Naive thymus-derived CD8-positive, alpha-beta T cell (primary cell): Measurements from ENCODE around the gene CHN2. TPM values are rescaled to one million over a fixed set of nuclear protein-coding genes. Genes with fewer than 3 reads are reported as not detected.
"Not testable (repeated sequence)": the region's sequence is repeated elsewhere in the genome, so short reads cannot be mapped to it uniquely, and the experiment has no call there.

Experiments
- ATAC-seq, 2 donors: fragments of 150-1000 bp; cut with Tn5 transposase in 1 of 2; sonication (Bioruptor Pico), chemical (Tn5 transposase) in 1 of 2; 1 replicate in 1 of 2; 2 replicates in 1 of 2; pipeline ENCODE4 v1.10.0; 2021; ENCODE audit warnings: mild to moderate bottlenecking in 2 of 2, moderate library complexity in 2 of 2
- POLR2A ChIA-PET: fragments of 350-600 bp; sonication (Branson Sonifier 250); formaldehyde crosslinking; loops from one replicate; lab custom pipeline; 2021; ENCODE audit warnings: antibody characterized with exemption; lab: Charles Lee
- DNase-seq, 10 donors: peaks; one replicate each; pipeline versions ENCODE4 v3.0.0 to v3.0.0-alpha.2; 2020 to 2022
- H3K27ac Mint-ChIP-seq, 10 donors: one replicate each; pipeline ENCODE4 v1.8.0; 2020 to 2022; ENCODE audit warnings: mild to moderate bottlenecking in 10 of 10, mixed read lengths in 10 of 10, moderate library complexity in 4 of 10, inconsistent platforms in 1 of 10
- H3K27me3 Mint-ChIP-seq, 5 donors: one replicate each; pipeline ENCODE4 v1.8.0; 2021 to 2022; ENCODE audit warnings: mixed read lengths in 5 of 5
- H3K36me3 Mint-ChIP-seq, 3 donors: one replicate each; pipeline ENCODE4 v1.8.0; 2020 to 2022; ENCODE audit warnings: mixed read lengths in 3 of 3, mild to moderate bottlenecking in 2 of 3, inconsistent platforms in 1 of 3
- H3K4me1 Mint-ChIP-seq, 4 donors: one replicate each; pipeline ENCODE4 v1.8.0; 2021 to 2022; ENCODE audit warnings: mixed read lengths in 4 of 4
- H3K4me3 Mint-ChIP-seq, 10 donors: one replicate each; pipeline ENCODE4 v1.8.0; 2020 to 2022; ENCODE audit warnings: mild to moderate bottlenecking in 10 of 10, mixed read lengths in 10 of 10, moderate library complexity in 6 of 10, inconsistent platforms in 1 of 10
- H3K9me3 Mint-ChIP-seq, 9 donors: one replicate each; pipeline ENCODE4 v1.8.0; 2020 to 2022; ENCODE audit warnings: mixed read lengths in 9 of 9, mild to moderate bottlenecking in 3 of 9, inconsistent platforms in 1 of 9, moderate library complexity in 1 of 9
- polyA plus RNA-seq, 3 donors: library from polyadenylated mRNA; unstranded; fragments of 300-500 nt; fragmentation: Illumina TruSeq; gene quantifications; one replicate each; pipeline ENCODE4 v1.2.3, GENCODE V29; 2021
- total RNA-seq, 8 experiments: library from RNA in 2 of 8; stranded (reverse) in 2 of 8; gene quantifications; one replicate each; pipeline ENCODE4 v1.2.3 and lab custom pipeline; 2021 to 2026

CHN2 gene
- total and polyA plus RNA-seq, 5 experiments from 2014 or later = 0.90 to 11.1 (median 1.5) TPM

GRCh38 chr7:29500719-29501118 lies 306.1 kb downstream of the CHN2 start:
- H3K36me3 Mint-ChIP-seq = no peaks in the 10 kb centered on the region
- H3K9me3 Mint-ChIP-seq = no peaks in the 10 kb centered on the region

GRCh38 chr7:29502133-29502532 lies 307.6 kb downstream of the CHN2 start:
- Mint-ChIP-seq H3K27ac (no peak overlapping the region), H3K9me3 (no peaks in the 10 kb centered on the region), H3K36me3 (no peaks in the 10 kb centered on the region), H3K27me3 (peaks cover 0 to 3% (median 0%) of the 10 kb centered on the region in 5 donors), H3K4me1 (no peaks in the 10 kb centered on the region), H3K4me3 (no peak overlapping the region)
- POLR2A ChIA-PET = no interaction called here
- no peak for ATAC-seq
- DNase-seq = no peak

More at GRCh38 chr7:29500719-29501118, 306.1 kb downstream of the CHN2 start:
- ATAC-seq = no peak
- Mint-ChIP-seq H3K4me3 (no peak overlapping the region), H3K27me3 (peaks cover 0 to 3% (median 0%) of the 10 kb centered on the region in 5 donors), H3K27ac (no peak overlapping the region), H3K4me1 (no peaks in the 10 kb centered on the region)
- POLR2A ChIA-PET = no interaction called here
- no peak for DNase-seq

- Mint-ChIP-seq H3K27me3 (peaks cover 0 to 10% (median 1%) of the 10 kb centered on the region in 5 donors), H3K4me3 (no peak overlapping the region), H3K9me3 (no peaks in the 10 kb centered on the region), H3K4me1 (peaks cover 0 to under 1% (median 0%) of the 10 kb centered on the region in 4 donors), H3K27ac (no peak overlapping the region), H3K36me3 (no peaks in the 10 kb centered on the region)
- ATAC-seq (no peak), DNase-seq (no peak)
- POLR2A ChIA-PET = no interaction called here
These were observed 311.4 kb downstream of the CHN2 start for GRCh38 chr7:29505931-29506330.

- Mint-ChIP-seq H3K27ac (no peak overlapping the region), H3K27me3 (peaks cover 0 to 9% (median 1%) of the 10 kb centered on the region in 5 donors), H3K9me3 (no peaks in the 10 kb centered on the region), H3K4me3 (no peak overlapping the region), H3K4me1 (peaks cover 0 to 7% (median 3%) of the 10 kb centered on the region in 4 donors), H3K36me3 (no peaks in the 10 kb centered on the region)
- DNase-seq (no peak), ATAC-seq (no peak)
- POLR2A ChIA-PET = no interaction called here
These were observed 314.0 kb downstream of the CHN2 start for GRCh38 chr7:29508608-29509007.

- Mint-ChIP-seq H3K4me1 (peaks cover 0 to 7% (median 3%) of the 10 kb centered on the region in 4 donors), H3K4me3 (no peak overlapping the region), H3K9me3 (no peaks in the 10 kb centered on the region), H3K27ac (no peak overlapping the region), H3K27me3 (peaks cover 0 to 9% (median 0%) of the 10 kb centered on the region in 5 donors), H3K36me3 (no peaks in the 10 kb centered on the region)
- POLR2A ChIA-PET = no interaction called here
- no peak for ATAC-seq
- DNase-seq = no peak
These were observed 315.5 kb downstream of the CHN2 start for GRCh38 chr7:29510028-29510427.

- no peak overlapping the region for H3K4me3 Mint-ChIP-seq
- H3K36me3 Mint-ChIP-seq = no peaks in the 10 kb centered on the region
- ATAC-seq = no peak
- peaks cover 0 to 7% (median 3%) of the 10 kb centered on the region in 4 donors for H3K4me1 Mint-ChIP-seq
- H3K27me3 Mint-ChIP-seq = peaks cover 0 to 15% (median 1%) of the 10 kb centered on the region in 5 donors
- no peaks in the 10 kb centered on the region for H3K9me3 Mint-ChIP-seq
- H3K27ac Mint-ChIP-seq = no peak overlapping the region
- DNase-seq = no peak
- POLR2A ChIA-PET = no interaction called here
These were observed 316.8 kb downstream of the CHN2 start for GRCh38 chr7:29511337-29511736.

GRCh38 chr7:29511851-29512250 lies 317.3 kb downstream of the CHN2 start:
- POLR2A ChIA-PET = no interaction called here
- ATAC-seq (no peak), DNase-seq (no peak)
- H3K4me3 Mint-ChIP-seq = no peak overlapping the region
- H3K27ac Mint-ChIP-seq = no peak overlapping the region
- no peaks in the 10 kb centered on the region for H3K9me3 Mint-ChIP-seq
- peaks cover 0 to 7% (median 3%) of the 10 kb centered on the region in 4 donors for H3K4me1 Mint-ChIP-seq
- no peaks in the 10 kb centered on the region for H3K36me3 Mint-ChIP-seq
- H3K27me3 Mint-ChIP-seq = peaks cover 0 to 20% (median 4%) of the 10 kb centered on the region in 5 donors

- Mint-ChIP-seq H3K9me3 (peaks cover 0 to 9% (median 4%) of the 10 kb centered on the region in 9 donors), H3K36me3 (peaks cover 0 to 4% (median 0%) of the 10 kb centered on the region in 3 donors), H3K27ac (no peak overlapping the region), H3K27me3 (peaks cover 0 to 28% (median 4%) of the 10 kb centered on the region in 5 donors), H3K4me3 (no peak overlapping the region), H3K4me1 (peaks cover 0 to 5% (median 0%) of the 10 kb centered on the region in 4 donors)
- POLR2A ChIA-PET = no interaction called here
- DNase-seq (no peak), ATAC-seq (no peak)
These were observed 321.9 kb downstream of the CHN2 start for GRCh38 chr7:29516491-29516890.

GRCh38 chr7:29518616-29519015 lies 324.0 kb downstream of the CHN2 start:
- POLR2A ChIA-PET = no interaction called here
- peaks cover 0 to 28% (median 4%) of the 10 kb centered on the region in 5 donors for H3K27me3 Mint-ChIP-seq
- ATAC-seq (no peak), DNase-seq (no peak)
- no peak overlapping the region for H3K27ac Mint-ChIP-seq
- peaks cover 0 to 13% (median 6%) of the 10 kb centered on the region in 9 donors for H3K9me3 Mint-ChIP-seq
- H3K4me3 Mint-ChIP-seq = no peak overlapping the region
- no peaks in the 10 kb centered on the region for H3K4me1 Mint-ChIP-seq
- peaks cover 0 to 4% (median 4%) of the 10 kb centered on the region in 3 donors for H3K36me3 Mint-ChIP-seq

- Mint-ChIP-seq H3K9me3 (peaks cover 0 to 18% (median 8%) of the 10 kb centered on the region in 9 donors), H3K27ac (no peak overlapping the region), H3K36me3 (peaks cover 0 to 4% (median 4%) of the 10 kb centered on the region in 3 donors), H3K27me3 (peaks cover 3 to 20% (median 11%) of the 10 kb centered on the region in 5 donors), H3K4me1 (no peaks in the 10 kb centered on the region), H3K4me3 (no peak overlapping the region)
- POLR2A ChIA-PET = no interaction called here
- DNase-seq = no peak
- no peak for ATAC-seq
These were observed 329.2 kb downstream of the CHN2 start for GRCh38 chr7:29523728-29524127.

- no peak for DNase-seq
- Mint-ChIP-seq H3K9me3 (peaks cover 0 to 34% (median 8%) of the 10 kb centered on the region in 9 donors), H3K27me3 (peaks cover 6 to 25% (median 11%) of the 10 kb centered on the region in 5 donors), H3K4me1 (no peaks in the 10 kb centered on the region), H3K4me3 (no peak overlapping the region), H3K27ac (no peak overlapping the region), H3K36me3 (peaks cover 0 to 9% (median 0%) of the 10 kb centered on the region in 3 donors)
- POLR2A ChIA-PET = no interaction called here
- no peak for ATAC-seq
These were observed 333.0 kb downstream of the CHN2 start for GRCh38 chr7:29527505-29528108.

GRCh38 chr7:29528526-29528925 lies 334.0 kb downstream of the CHN2 start:
- peaks cover 6 to 25% (median 11%) of the 10 kb centered on the region in 5 donors for H3K27me3 Mint-ChIP-seq
- H3K36me3 Mint-ChIP-seq, POLR2A ChIA-PET, DNase-seq, H3K27ac Mint-ChIP-seq, H3K4me3 Mint-ChIP-seq, ATAC-seq, H3K4me1 Mint-ChIP-seq: not testable (repeated sequence)
- H3K9me3 Mint-ChIP-seq = peaks cover 0 to 34% (median 8%) of the 10 kb centered on the region in 9 donors
